ENCODE data around the gene PRH2.

PRH2 gene

DNA sequence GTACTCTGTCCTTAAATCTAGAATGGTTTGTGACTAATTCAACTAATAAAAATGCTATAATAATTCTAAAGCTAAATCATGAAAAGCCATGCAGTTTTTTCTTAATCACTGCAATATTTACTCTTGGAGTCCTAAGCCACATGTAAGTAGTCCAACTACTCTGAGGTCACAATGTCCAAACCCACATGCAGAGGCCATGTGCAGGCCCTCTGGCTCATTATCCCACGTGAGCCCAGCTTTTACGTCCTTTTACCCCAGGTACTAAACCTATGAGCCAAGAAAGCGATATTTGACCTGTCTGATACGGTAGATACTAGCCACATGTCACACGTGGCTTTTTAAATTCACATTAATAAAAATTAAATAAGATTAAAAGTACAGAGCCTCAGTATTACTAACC lies 32.2 kb upstream of the PRH2 start:
- no peak for TF ChIP-seq EP300 (IDR thresholded peaks at IDR 0.05; ENCODE audit: borderline replicate concordance)
- TF ChIP-seq TCF12 (IDR thresholded peaks at IDR 0.05; ENCODE audit: low read depth) = no peak
- no peak for TF ChIP-seq NFIC (IDR thresholded peaks at IDR 0.05)
- TF ChIP-seq, protein P1, sequence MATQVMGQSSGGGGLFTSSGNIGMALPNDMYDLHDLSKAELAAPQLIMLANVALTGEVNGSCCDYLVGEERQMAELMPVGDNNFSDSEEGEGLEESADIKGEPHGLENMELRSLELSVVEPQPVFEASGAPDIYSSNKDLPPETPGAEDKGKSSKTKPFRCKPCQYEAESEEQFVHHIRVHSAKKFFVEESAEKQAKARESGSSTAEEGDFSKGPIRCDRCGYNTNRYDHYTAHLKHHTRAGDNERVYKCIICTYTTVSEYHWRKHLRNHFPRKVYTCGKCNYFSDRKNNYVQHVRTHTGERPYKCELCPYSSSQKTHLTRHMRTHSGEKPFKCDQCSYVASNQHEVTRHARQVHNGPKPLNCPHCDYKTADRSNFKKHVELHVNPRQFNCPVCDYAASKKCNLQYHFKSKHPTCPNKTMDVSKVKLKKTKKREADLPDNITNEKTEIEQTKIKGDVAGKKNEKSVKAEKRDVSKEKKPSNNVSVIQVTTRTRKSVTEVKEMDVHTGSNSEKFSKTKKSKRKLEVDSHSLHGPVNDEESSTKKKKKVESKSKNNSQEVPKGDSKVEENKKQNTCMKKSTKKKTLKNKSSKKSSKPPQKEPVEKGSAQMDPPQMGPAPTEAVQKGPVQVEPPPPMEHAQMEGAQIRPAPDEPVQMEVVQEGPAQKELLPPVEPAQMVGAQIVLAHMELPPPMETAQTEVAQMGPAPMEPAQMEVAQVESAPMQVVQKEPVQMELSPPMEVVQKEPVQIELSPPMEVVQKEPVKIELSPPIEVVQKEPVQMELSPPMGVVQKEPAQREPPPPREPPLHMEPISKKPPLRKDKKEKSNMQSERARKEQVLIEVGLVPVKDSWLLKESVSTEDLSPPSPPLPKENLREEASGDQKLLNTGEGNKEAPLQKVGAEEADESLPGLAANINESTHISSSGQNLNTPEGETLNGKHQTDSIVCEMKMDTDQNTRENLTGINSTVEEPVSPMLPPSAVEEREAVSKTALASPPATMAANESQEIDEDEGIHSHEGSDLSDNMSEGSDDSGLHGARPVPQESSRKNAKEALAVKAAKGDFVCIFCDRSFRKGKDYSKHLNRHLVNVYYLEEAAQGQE (IDR thresholded peaks at IDR 0.05; ENCODE audit: low read depth) = no peak
- TF ChIP-seq CREB1 (IDR thresholded peaks at IDR 0.05; ENCODE audit: low read depth) = no peak
- no peak for TF ChIP-seq RAD21 (IDR thresholded peaks at IDR 0.05; ENCODE audit: low read depth)
- TF ChIP-seq, protein P2, sequence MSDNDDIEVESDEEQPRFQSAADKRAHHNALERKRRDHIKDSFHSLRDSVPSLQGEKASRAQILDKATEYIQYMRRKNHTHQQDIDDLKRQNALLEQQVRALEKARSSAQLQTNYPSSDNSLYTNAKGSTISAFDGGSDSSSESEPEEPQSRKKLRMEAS (IDR thresholded peaks at IDR 0.05) = no peak
- no peak for TF ChIP-seq ZBTB7A (IDR thresholded peaks at IDR 0.05; ENCODE audit: low read depth)
- TF ChIP-seq, protein P3, sequence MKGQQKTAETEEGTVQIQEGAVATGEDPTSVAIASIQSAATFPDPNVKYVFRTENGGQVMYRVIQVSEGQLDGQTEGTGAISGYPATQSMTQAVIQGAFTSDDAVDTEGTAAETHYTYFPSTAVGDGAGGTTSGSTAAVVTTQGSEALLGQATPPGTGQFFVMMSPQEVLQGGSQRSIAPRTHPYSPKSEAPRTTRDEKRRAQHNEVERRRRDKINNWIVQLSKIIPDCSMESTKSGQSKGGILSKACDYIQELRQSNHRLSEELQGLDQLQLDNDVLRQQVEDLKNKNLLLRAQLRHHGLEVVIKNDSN (IDR thresholded peaks at IDR 0.05) = no peak
- no peak for TF ChIP-seq YY1 (IDR thresholded peaks at IDR 0.05; ENCODE audit: low read depth)
- no peak for TF ChIP-seq TAF1 (IDR thresholded peaks at IDR 0.05; ENCODE audit: low read depth)
- TF ChIP-seq FOXM1 (IDR thresholded peaks at IDR 0.05; ENCODE audit: borderline replicate concordance, low read depth) = no peak
- no peak for TF ChIP-seq CEBPB (IDR thresholded peaks at IDR 0.05)
- TF ChIP-seq EGR1 (IDR thresholded peaks at IDR 0.05) = no peak

DNA sequence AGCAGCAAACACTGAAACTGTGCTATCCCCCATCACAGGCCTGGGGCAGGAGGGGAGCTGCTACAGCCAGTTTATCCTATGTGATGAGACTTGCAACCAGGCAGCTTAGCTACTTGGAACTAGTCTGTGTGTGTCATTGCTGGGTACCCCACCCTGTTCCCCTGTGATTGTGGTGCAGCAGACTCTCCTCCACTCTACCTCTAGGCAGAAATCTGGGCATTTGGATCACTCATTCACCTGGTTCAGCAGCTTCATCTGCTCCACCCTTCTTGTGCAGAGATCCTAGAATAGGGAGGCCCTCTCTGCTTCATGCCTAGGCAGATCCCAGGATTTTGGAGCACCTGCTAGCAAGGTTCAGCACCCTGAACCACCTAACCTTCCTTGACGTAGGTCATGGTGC lies 28.5 kb upstream of the PRH2 start:
- TF ChIP-seq EP300 (IDR thresholded peaks at IDR 0.05; ENCODE audit: borderline replicate concordance) = no peak
- no peak for TF ChIP-seq YY1 (IDR thresholded peaks at IDR 0.05; ENCODE audit: low read depth)
- TF ChIP-seq CREB1 (IDR thresholded peaks at IDR 0.05; ENCODE audit: low read depth) = no peak
- TF ChIP-seq ZBTB7A (IDR thresholded peaks at IDR 0.05; ENCODE audit: low read depth) = no peak
- TF ChIP-seq EGR1 (IDR thresholded peaks at IDR 0.05) = no peak
- no peak for TF ChIP-seq RAD21 (IDR thresholded peaks at IDR 0.05; ENCODE audit: low read depth)
- no peak for TF ChIP-seq TEAD4 (IDR thresholded peaks at IDR 0.05)
- no peak for TF ChIP-seq TCF12 (IDR thresholded peaks at IDR 0.05; ENCODE audit: low read depth)
- TF ChIP-seq, protein P2 (IDR thresholded peaks at IDR 0.05) = no peak

DNA sequence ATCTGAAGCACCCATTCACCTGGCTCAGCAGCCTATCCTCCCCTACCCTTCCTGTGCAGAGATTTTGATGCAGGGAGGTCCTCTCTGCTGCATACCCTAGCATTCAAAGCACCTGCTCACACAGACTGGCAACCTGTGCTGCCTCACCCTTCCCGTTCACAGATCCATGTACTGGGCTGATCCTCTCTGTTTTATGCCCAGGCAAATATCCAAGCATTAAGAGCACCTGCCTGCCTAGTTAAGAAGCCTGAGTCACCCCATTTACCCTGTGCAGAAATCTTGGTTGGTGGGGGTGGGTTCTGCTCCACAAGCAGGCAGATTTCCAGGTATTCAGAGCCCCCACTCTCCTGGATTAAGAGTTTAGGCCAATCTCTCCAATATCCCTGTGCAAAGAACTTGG lies 28.1 kb upstream of the PRH2 start:
- TF ChIP-seq YY1 (IDR thresholded peaks at IDR 0.05; ENCODE audit: low read depth) (no peak), CEBPB (IDR thresholded peaks at IDR 0.05) (no peak), EGR1 (IDR thresholded peaks at IDR 0.05) (no peak), TEAD4 (IDR thresholded peaks at IDR 0.05) (no peak), TAF1 (IDR thresholded peaks at IDR 0.05; ENCODE audit: low read depth) (no peak), TCF12 (IDR thresholded peaks at IDR 0.05; ENCODE audit: low read depth) (no peak), RAD21 (IDR thresholded peaks at IDR 0.05; ENCODE audit: low read depth) (no peak), FOXM1 (IDR thresholded peaks at IDR 0.05; ENCODE audit: borderline replicate concordance, low read depth) (no peak), NFIC (IDR thresholded peaks at IDR 0.05) (no peak), EP300 (IDR thresholded peaks at IDR 0.05; ENCODE audit: borderline replicate concordance) (no peak)
- TF ChIP-seq, protein P2 (IDR thresholded peaks at IDR 0.05) = no peak
- TF ChIP-seq, protein P1 (IDR thresholded peaks at IDR 0.05; ENCODE audit: low read depth) = no peak

DNA sequence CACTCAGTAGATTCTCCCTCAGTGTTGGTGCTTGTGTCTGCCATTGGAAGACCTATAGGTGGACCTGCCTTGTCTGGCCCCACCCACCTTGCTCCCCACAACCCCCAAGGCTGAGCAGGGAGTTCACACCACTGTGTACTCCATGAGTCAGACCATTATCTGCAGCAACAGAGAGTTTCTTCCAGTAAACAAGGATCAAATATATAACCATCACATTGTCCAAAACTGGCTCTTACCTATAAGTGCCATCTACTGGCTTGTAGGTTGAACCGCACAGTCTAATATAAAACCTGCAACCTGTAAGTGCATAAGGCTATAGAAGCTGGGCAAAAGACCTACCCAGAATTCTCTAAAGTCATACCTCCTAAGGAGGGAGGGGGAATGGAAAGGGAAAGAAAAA lies 27.6 kb upstream of the PRH2 start:
- TF ChIP-seq TCF12 (IDR thresholded peaks at IDR 0.05; ENCODE audit: low read depth) (no peak), ZBTB7A (IDR thresholded peaks at IDR 0.05; ENCODE audit: low read depth) (no peak), RAD21 (IDR thresholded peaks at IDR 0.05; ENCODE audit: low read depth) (no peak), YY1 (IDR thresholded peaks at IDR 0.05; ENCODE audit: low read depth) (no peak)
- TF ChIP-seq, protein P3 (IDR thresholded peaks at IDR 0.05) = no peak
- TF ChIP-seq, protein P2 (IDR thresholded peaks at IDR 0.05) = no peak

DNA sequence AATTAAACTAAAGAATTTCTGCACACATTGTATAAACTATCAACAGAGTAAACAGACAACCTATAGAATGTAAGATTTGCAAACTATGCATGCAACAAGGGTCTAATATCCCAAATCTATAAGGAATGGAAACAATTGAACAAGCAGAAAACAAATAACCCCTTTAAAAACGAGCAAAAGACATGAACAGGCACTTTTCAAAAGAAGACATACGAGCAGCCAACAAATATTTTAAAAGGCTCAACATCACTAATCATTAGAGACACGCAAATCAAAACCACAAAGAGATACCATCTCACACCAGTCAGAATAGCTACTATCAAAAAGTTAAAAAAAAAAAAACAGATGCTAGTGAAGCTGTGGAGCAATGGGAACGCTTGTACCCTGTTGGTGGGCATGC lies 24.4 kb upstream of the PRH2 start:
- TF ChIP-seq TAF1 (IDR thresholded peaks at IDR 0.05; ENCODE audit: low read depth) = no peak
- TF ChIP-seq ZBTB7A (IDR thresholded peaks at IDR 0.05; ENCODE audit: low read depth) = no peak
- TF ChIP-seq YY1 (IDR thresholded peaks at IDR 0.05; ENCODE audit: low read depth) = no peak
- TF ChIP-seq, protein P1 (IDR thresholded peaks at IDR 0.05; ENCODE audit: low read depth) = no peak
- TF ChIP-seq FOXM1 (IDR thresholded peaks at IDR 0.05; ENCODE audit: borderline replicate concordance, low read depth) = no peak
- no peak for TF ChIP-seq CEBPB (IDR thresholded peaks at IDR 0.05)
- no peak for TF ChIP-seq TCF12 (IDR thresholded peaks at IDR 0.05; ENCODE audit: low read depth)
- TF ChIP-seq EGR1 (IDR thresholded peaks at IDR 0.05) = no peak
- TF ChIP-seq NFIC (IDR thresholded peaks at IDR 0.05) = no peak
- TF ChIP-seq CREB1 (IDR thresholded peaks at IDR 0.05; ENCODE audit: low read depth) = no peak
- no peak for TF ChIP-seq TEAD4 (IDR thresholded peaks at IDR 0.05)
- TF ChIP-seq, protein P3 (IDR thresholded peaks at IDR 0.05) = no peak
- TF ChIP-seq, protein P2 (IDR thresholded peaks at IDR 0.05) = no peak
- no peak for TF ChIP-seq RAD21 (IDR thresholded peaks at IDR 0.05; ENCODE audit: low read depth)
- TF ChIP-seq EP300 (IDR thresholded peaks at IDR 0.05; ENCODE audit: borderline replicate concordance) = no peak

Data from Ishikawa (cell line).